ENCODE measurements around the gene COL23A1.

COL23A1 gene

DNA sequence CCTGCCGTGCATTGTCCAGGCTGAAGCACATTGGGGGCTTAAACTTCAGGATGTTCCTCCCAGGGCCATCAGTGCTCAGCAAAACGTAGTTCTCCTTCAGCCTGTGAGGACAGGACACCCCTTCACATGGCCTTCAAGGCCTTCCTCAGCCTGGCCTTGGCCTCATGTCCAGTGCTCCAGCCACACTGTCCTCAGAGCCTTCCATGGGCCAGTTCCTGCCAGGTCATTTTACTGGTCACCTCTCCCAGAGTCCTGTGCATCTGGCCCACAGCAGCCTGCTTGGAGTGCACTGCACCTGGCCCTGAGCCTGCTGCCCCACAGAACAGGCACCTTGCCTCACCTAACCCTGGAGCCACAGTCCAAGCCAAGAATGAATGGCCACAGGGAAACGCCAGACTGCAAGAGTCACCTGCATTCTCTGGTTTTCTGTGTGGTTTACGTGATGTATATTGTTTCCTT lies 377.2 kb downstream of the COL23A1 start:
- no peak for DNase-seq (ENCODE audit: extremely low read depth, low read depth)
- TF ChIP-seq CTCF (IDR thresholded peaks at IDR 0.05; ENCODE audit: low read depth, low read length, missing control alignments): no peak
- no peak overlapping the region for H3K4me3 ChIP-seq (replicated peaks; ENCODE audit: low read depth, low read length)

DNA sequence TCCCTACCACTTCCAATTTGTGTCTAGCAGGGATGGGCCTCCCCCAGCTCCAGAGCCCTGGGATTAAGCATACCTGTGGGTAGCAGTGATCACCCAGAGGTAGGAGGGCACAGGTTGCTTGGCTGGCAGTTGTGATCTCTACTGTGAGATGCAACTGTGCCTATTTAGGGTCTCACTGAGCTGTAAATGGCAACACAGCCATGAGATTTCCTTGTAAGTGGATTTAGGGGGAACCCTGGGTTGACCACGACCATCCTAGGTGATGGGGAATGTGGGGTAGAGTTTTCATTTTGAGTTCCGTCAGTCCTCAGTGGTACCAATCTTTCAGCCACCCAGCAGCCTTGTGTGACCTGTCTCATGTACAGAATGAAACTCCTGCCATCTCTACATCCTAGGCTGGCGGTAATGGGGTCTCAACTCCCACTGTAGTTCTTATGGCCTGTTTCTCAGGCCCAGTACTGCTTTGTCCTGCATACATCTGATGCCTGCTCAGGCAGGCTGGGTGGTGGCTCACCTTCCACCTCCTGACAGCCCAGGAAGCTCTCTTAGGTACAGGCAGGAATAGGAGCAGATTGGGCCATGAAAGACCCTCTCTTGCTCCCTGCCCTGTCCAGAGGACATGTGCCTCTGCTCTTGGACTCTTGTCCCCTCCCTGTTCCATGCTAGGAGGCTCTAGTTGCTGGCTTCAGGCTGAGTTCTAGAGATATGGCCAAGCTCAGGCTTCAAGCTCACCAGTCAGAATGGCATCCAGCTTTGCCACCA lies 377.8 kb downstream of the COL23A1 start:
- TF ChIP-seq CTCF (IDR thresholded peaks at IDR 0.05; ENCODE audit: low read depth, low read length, missing control alignments): no peak
- H3K4me3 ChIP-seq (replicated peaks; ENCODE audit: low read depth, low read length): no peak overlapping the region
- no peak for DNase-seq (ENCODE audit: extremely low read depth, low read depth)

- no peak for DNase-seq (ENCODE audit: extremely low read depth, low read depth)
- no peak for TF ChIP-seq CTCF (IDR thresholded peaks at IDR 0.05; ENCODE audit: low read depth, low read length, missing control alignments)
- no peak overlapping the region for H3K4me3 ChIP-seq (replicated peaks; ENCODE audit: low read depth, low read length)
Observed at GRCh38 chr5:178211095-178212048, 378.8 kb downstream of the COL23A1 start.

- TF ChIP-seq CTCF (IDR thresholded peaks at IDR 0.05; ENCODE audit: low read depth, low read length, missing control alignments): no peak
- H3K4me3 ChIP-seq (replicated peaks; ENCODE audit: low read depth, low read length): no peak overlapping the region
- no peak for DNase-seq (ENCODE audit: extremely low read depth, low read depth)
Observed at GRCh38 chr5:178210686-178211085, 379.5 kb downstream of the COL23A1 start.

- TF ChIP-seq CTCF (IDR thresholded peaks at IDR 0.05; ENCODE audit: low read depth, low read length, missing control alignments): no peak
- DNase-seq (ENCODE audit: extremely low read depth, low read depth): no peak
- no peak overlapping the region for H3K4me3 ChIP-seq (replicated peaks; ENCODE audit: low read depth, low read length)
Observed at GRCh38 chr5:178210073-178210535, 380.1 kb downstream of the COL23A1 start.

- DNase-seq (ENCODE audit: extremely low read depth, low read depth): no peak
- no peak for TF ChIP-seq CTCF (IDR thresholded peaks at IDR 0.05; ENCODE audit: low read depth, low read length, missing control alignments)
- H3K4me3 ChIP-seq (replicated peaks; ENCODE audit: low read depth, low read length): no peak overlapping the region
Observed at GRCh38 chr5:178209334-178210072, 380.7 kb downstream of the COL23A1 start.
